ENCODE measurements around the gene CHST8.
"Not testable (repeated sequence)": the region's sequence is repeated elsewhere in the genome, so short reads cannot be mapped to it uniquely, and the experiment has no call there.

CHST8 gene

GRCh38 chr19:33654840-33655508 lies 33.2 kb downstream of the CHST8 start:
- DNase-seq: no peak
- Histone ChIP-seq H3K36me3 (no peaks in the 10 kb centered on the region), H3K4me1 (no peaks in the 10 kb centered on the region), H3K9me3 (no peaks in the 10 kb centered on the region), H3K27me3 (no peaks in the 10 kb centered on the region), H3K4me3 (ENCODE audit: low read depth, low read length) (no peak overlapping the region)
- TF ChIP-seq CTCF (IDR thresholded peaks at IDR 0.05; ENCODE audit: low read depth, low read length): no peak

GRCh38 chr19:33659835-33660234 lies 38.1 kb downstream of the CHST8 start:
- Histone ChIP-seq H3K27me3 (no peaks in the 10 kb centered on the region), H3K9me3 (no peaks in the 10 kb centered on the region), H3K36me3 (no peaks in the 10 kb centered on the region), H3K4me3 (ENCODE audit: low read depth, low read length) (no peak overlapping the region), H3K4me1 (no peaks in the 10 kb centered on the region)
- no peak for TF ChIP-seq CTCF (IDR thresholded peaks at IDR 0.05; ENCODE audit: low read depth, low read length)
- DNase-seq: no peak

GRCh38 chr19:33660410-33661124 lies 38.8 kb downstream of the CHST8 start:
- DNase-seq: no peak
- TF ChIP-seq CTCF (IDR thresholded peaks at IDR 0.05; ENCODE audit: low read depth, low read length): no peak

GRCh38 chr19:33661336-33661735 lies 39.6 kb downstream of the CHST8 start:
- H3K36me3 ChIP-seq: no peaks in the 10 kb centered on the region
- H3K4me1 ChIP-seq: peaks cover 6% of the 10 kb centered on the region
- H3K4me3 ChIP-seq (ENCODE audit: low read depth, low read length): no peak overlapping the region
- no peaks in the 10 kb centered on the region for H3K27me3 ChIP-seq
- no peaks in the 10 kb centered on the region for H3K9me3 ChIP-seq
- DNase-seq: no peak
- TF ChIP-seq CTCF (IDR thresholded peaks at IDR 0.05; ENCODE audit: low read depth, low read length): no peak

More at GRCh38 chr19:33660410-33661124, 38.8 kb downstream of the CHST8 start:
- Histone ChIP-seq H3K4me1 (no peaks in the 10 kb centered on the region; the same call in 1 of the 2 replicates), H3K9me3 (no peaks in the 10 kb centered on the region), H3K4me3 (ENCODE audit: low read depth, low read length) (no peak overlapping the region), H3K27me3 (no peaks in the 10 kb centered on the region), H3K36me3 (no peaks in the 10 kb centered on the region)

- H3K4me3 ChIP-seq (ENCODE audit: low read depth, low read length): no peak overlapping the region
- no peaks in the 10 kb centered on the region for H3K27me3 ChIP-seq
- peaks cover 6% of the 10 kb centered on the region for H3K4me1 ChIP-seq
- TF ChIP-seq CTCF (IDR thresholded peaks at IDR 0.05; ENCODE audit: low read depth, low read length): no peak
- DNase-seq: no peak
- no peaks in the 10 kb centered on the region for H3K36me3 ChIP-seq
- H3K9me3 ChIP-seq: no peaks in the 10 kb centered on the region
Observed at GRCh38 chr19:33662391-33663092, 40.8 kb downstream of the CHST8 start.

DNA sequence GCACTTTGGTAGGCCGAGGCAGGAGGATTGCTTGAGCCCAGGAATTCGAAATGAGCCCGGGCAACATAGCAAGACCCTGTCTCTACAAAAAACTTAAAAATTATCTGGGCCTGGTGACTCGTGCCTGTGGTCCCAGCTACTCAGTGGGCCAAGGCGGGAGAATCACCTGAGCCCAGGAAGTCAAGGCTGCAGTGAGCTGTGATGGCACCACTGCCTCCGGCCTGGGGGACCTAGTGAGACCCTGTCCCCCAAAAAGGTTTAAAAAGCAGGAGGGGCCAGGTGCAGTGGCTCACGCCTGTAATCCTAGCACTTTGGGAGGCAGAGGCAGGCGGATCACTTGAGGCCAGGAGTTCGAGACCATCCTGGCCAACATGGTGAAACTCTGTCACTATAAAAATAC lies 41.6 kb downstream of the CHST8 start:
- not testable (repeated sequence) for H3K27me3 ChIP-seq, H3K4me1 ChIP-seq, H3K36me3 ChIP-seq

More for the DNA sequence above, 41.6 kb downstream of the CHST8 start:
- not testable (repeated sequence) for H3K9me3 ChIP-seq; DNase-seq; H3K4me3 ChIP-seq (ENCODE audit: low read depth, low read length)
